HUDEP-2 (cell line): ENCODE data around the gene CADPS2.
"Not testable (repeated sequence)": the region's sequence is repeated elsewhere in the genome, so short reads cannot be mapped to it uniquely, and the experiment has no call there.

Experiments
- DNase-seq, 76 experiments: peaks; one replicate each; lab custom pipeline; 2025; ENCODE audit not compliant: unreplicated experiment in 76 of 76; lab: John Stamatoyannopoulos, UW

CADPS2 gene

GRCh38 chr7:122679813-122680212, 206.4 kb downstream of the CADPS2 start:
- no peak for DNase-seq

- not testable (repeated sequence) for DNase-seq
These were observed 207.0 kb downstream of the CADPS2 start for GRCh38 chr7:122679269-122679709.

GRCh38 chr7:122677149-122677548, 209.1 kb downstream of the CADPS2 start:
- no peak for DNase-seq

GRCh38 chr7:122676466-122676865, 209.8 kb downstream of the CADPS2 start:
- no peak for DNase-seq

GRCh38 chr7:122675621-122676020, 210.6 kb downstream of the CADPS2 start:
- no peak for DNase-seq

- no peak for DNase-seq
These were observed 211.2 kb downstream of the CADPS2 start for GRCh38 chr7:122675011-122675410.

GRCh38 chr7:122674502-122674901, 211.8 kb downstream of the CADPS2 start:
- no peak for DNase-seq

- DNase-seq = no peak
These were observed 212.3 kb downstream of the CADPS2 start for GRCh38 chr7:122673951-122674350.

- no peak for DNase-seq
These were observed 213.7 kb downstream of the CADPS2 start for GRCh38 chr7:122672536-122672935.

- no peak for DNase-seq
These were observed 222.5 kb downstream of the CADPS2 start for GRCh38 chr7:122663733-122664132.

GRCh38 chr7:122658856-122659255, 227.4 kb downstream of the CADPS2 start:
- DNase-seq = no peak

GRCh38 chr7:122653685-122654084, 232.6 kb downstream of the CADPS2 start:
- no peak for DNase-seq

- DNase-seq = no peak
These were observed 233.4 kb downstream of the CADPS2 start for GRCh38 chr7:122652876-122653275.

GRCh38 chr7:122651451-122651850, 234.8 kb downstream of the CADPS2 start:
- DNase-seq = no peak

GRCh38 chr7:122643250-122643649, 243.0 kb downstream of the CADPS2 start:
- DNase-seq = no peak

- DNase-seq = no peak
These were observed 247.8 kb downstream of the CADPS2 start for GRCh38 chr7:122638459-122638858.

- no peak for DNase-seq
These were observed 248.5 kb downstream of the CADPS2 start for GRCh38 chr7:122637784-122638183.

- not testable (repeated sequence) for DNase-seq
These were observed 250.8 kb downstream of the CADPS2 start for GRCh38 chr7:122635481-122635880.

GRCh38 chr7:122633472-122633871, 252.8 kb downstream of the CADPS2 start:
- DNase-seq = no peak

GRCh38 chr7:122632238-122632637, 254.0 kb downstream of the CADPS2 start:
- DNase-seq = no peak

- no peak for DNase-seq
These were observed 256.8 kb downstream of the CADPS2 start for GRCh38 chr7:122629412-122629953.

GRCh38 chr7:122628651-122629411, 257.4 kb downstream of the CADPS2 start:
- no peak for DNase-seq
